PC-3 (cell line): Measurements from ENCODE around the gene PTPN14. TPM values are rescaled to one million over a fixed set of nuclear protein-coding genes. Genes with fewer than 3 reads are reported as not detected.

Experiments
- ATAC-seq: fragments of 200-7000 bp; cut with Tn5 transposase; 2 replicates; pipeline ENCODE4 v1.9.1; 2020; ENCODE audit warnings: mild to moderate bottlenecking, moderate library complexity
- BruUV-seq: library from RNA; stranded (reverse); fragments of 400-500 nt; replicated peaks from 2 replicates; lab custom pipeline; 2021; lab: Mats Ljungman, UMichigan
- CTCF ChIA-PET: fragments of 300-600 bp; sonication (Branson Sonifier 250); formaldehyde crosslinking; loops from one replicate; lab custom pipeline; 2022; ENCODE audit warnings: antibody characterized with exemption; lab: Charles Lee
- POLR2A ChIA-PET: fragments of 300-600 bp; sonication (Branson Sonifier 250); formaldehyde crosslinking; loops from one replicate; lab custom pipeline; 2022; ENCODE audit warnings: antibody characterized with exemption; ENCODE audit not compliant: unreplicated experiment; lab: Charles Lee
- DNase-seq: peaks from one replicate; pipeline ENCODE4 v3.0.0-alpha.2; 2015
- H2AFZ ChIP-seq: fragments of 300-600 bp; sonication (generic); 2 replicates; pipeline ENCODE4 v1.6.0; 2016; ENCODE audit warnings: antibody characterized with exemption, low read length
- H3F3A ChIP-seq: fragments of 300-600 bp; sonication (generic); one replicate; pipeline ENCODE4 v1.6.0; 2017; ENCODE audit warnings: antibody characterized with exemption, low read length, control low read depth, mild to moderate bottlenecking; ENCODE audit not compliant: unreplicated experiment
- H3K27ac ChIP-seq: fragments of 300-600 bp; sonication (generic); 2 replicates; pipeline ENCODE4 v1.5.1; 2016; ENCODE audit warnings: mild to moderate bottlenecking, low read length
- H3K27me3 ChIP-seq: fragments of 300-600 bp; sonication (generic); 2 replicates; pipeline ENCODE4 v1.6.1; 2016; ENCODE audit warnings: low read length, mixed read lengths
- H3K36me3 ChIP-seq: fragments of 300-600 bp; sonication (generic); 2 replicates; pipeline ENCODE4 v1.6.1; 2016; ENCODE audit warnings: low read depth, mixed run types, low read length, mixed read lengths
- H3K4me1 ChIP-seq: fragments of 300-600 bp; sonication (generic); 2 replicates; pipeline ENCODE4 v1.5.1; 2016; ENCODE audit warnings: low read length; ENCODE audit not compliant: insufficient read depth
- H3K4me2 ChIP-seq: fragments of 300-600 bp; sonication (generic); 2 replicates; pipeline ENCODE4 v1.6.0; 2016; ENCODE audit warnings: low read length
- H3K4me3 ChIP-seq: fragments of 300-600 bp; sonication (generic); 2 replicates; pipeline ENCODE4 v1.5.1; 2016; ENCODE audit warnings: mild to moderate bottlenecking, low read length, mixed read lengths
- H3K79me2 ChIP-seq: fragments of 300-600 bp; sonication (generic); 2 replicates; pipeline ENCODE4 v1.6.1; 2017; ENCODE audit warnings: low read length, mixed read lengths
- H3K9ac ChIP-seq: fragments of 300-600 bp; sonication (generic); 2 replicates; pipeline ENCODE4 v1.6.0; 2016; ENCODE audit warnings: mild to moderate bottlenecking, low read length
- H3K9me2 ChIP-seq: fragments of 300-600 bp; sonication (generic); replicated peaks from 2 replicates; pipeline ENCODE4 v1.6.1; 2016; ENCODE audit warnings: mixed run types, low read length, mixed read lengths
- H3K9me3 ChIP-seq: fragments of 300-600 bp; sonication (generic); 2 replicates; pipeline ENCODE4 v1.6.1; 2016; ENCODE audit warnings: low read length, mixed read lengths
- H4K20me1 ChIP-seq: fragments of 300-600 bp; sonication (generic); 2 replicates; pipeline ENCODE4 v1.6.1; 2016; ENCODE audit warnings: low read length, mixed read lengths
- EZH2 ChIP-seq: fragments of 300-600 bp; sonication (generic); IDR thresholded peaks from one replicate; pipeline ENCODE4 v1.6.1; 2017; ENCODE audit warnings: antibody characterized with exemption, mild to moderate bottlenecking, low read length; ENCODE audit not compliant: unreplicated experiment
- EZH2phosphoT487 ChIP-seq: fragments of 300-600 bp; sonication (generic); IDR thresholded peaks from 2 replicates; pipeline ENCODE4 v1.6.1; 2018; ENCODE audit warnings: mild to moderate bottlenecking, antibody characterized with exemption, low read length, borderline replicate concordance
- intact Hi-C: fragments of 100-400 bp; cut with micrococcal nuclease; formaldehyde crosslinking; loops from 2 replicates; pipeline ENCODE4 v1.9.0; 2023
- total RNA-seq: library from RNA; depleted of rRNA; stranded (reverse); fragments of >200 nt; gene quantifications from 2 replicates; pipeline ENCODE4 v1.2.3, GENCODE V29; 2014
- TF ChIP-seq, protein P1 (sequence below): fragments of 300-600 bp; sonication (generic); conservative IDR thresholded peaks from 2 replicates; pipeline ENCODE4 v1.5.1; 2017; ENCODE audit warnings: antibody characterized with exemption, low read depth, mild to moderate bottlenecking, low read length

Gene PTPN14
- total RNA-seq, 1 experiment from 2014 or later = 12.6 TPM

DNA sequence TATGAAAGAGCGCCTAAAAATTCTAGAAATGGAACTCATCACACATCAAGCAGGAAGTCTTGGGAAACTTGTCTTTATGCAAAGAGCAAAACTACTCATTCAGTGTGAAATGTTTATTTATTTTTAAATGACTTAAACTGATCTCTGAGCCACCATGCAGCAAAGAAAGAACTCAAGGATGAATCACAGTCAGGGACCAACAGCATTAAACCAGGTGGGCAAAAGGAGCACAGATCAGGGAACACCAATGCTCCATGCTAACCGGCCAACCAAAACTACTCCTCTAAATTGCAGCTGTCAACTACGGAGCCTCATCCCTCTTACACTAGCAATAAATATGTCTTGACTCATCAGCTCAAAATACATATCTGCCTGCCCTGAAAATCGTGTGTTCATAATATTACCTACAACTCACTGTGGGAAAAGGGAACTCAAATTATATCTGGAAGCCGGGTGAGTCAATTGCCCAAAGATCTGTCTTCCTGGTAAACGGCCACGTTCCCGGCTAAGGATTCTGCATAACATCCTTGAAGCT is 129.2 kb downstream of the PTPN14 start:
- POLR2A ChIA-PET = no interaction called here
- peaks cover 48% of the 10 kb centered on the region for H3K79me2 ChIP-seq
- H3K27ac ChIP-seq = peak overlapping the region; percentile 60
- CTCF ChIA-PET = no interaction called here
- H2AFZ ChIP-seq = no peak overlapping the region
- peak; percentile 92 for DNase-seq
- TF ChIP-seq EZH2phosphoT487 (no peak), EZH2 (no peak)
- TF ChIP-seq, protein P1, sequence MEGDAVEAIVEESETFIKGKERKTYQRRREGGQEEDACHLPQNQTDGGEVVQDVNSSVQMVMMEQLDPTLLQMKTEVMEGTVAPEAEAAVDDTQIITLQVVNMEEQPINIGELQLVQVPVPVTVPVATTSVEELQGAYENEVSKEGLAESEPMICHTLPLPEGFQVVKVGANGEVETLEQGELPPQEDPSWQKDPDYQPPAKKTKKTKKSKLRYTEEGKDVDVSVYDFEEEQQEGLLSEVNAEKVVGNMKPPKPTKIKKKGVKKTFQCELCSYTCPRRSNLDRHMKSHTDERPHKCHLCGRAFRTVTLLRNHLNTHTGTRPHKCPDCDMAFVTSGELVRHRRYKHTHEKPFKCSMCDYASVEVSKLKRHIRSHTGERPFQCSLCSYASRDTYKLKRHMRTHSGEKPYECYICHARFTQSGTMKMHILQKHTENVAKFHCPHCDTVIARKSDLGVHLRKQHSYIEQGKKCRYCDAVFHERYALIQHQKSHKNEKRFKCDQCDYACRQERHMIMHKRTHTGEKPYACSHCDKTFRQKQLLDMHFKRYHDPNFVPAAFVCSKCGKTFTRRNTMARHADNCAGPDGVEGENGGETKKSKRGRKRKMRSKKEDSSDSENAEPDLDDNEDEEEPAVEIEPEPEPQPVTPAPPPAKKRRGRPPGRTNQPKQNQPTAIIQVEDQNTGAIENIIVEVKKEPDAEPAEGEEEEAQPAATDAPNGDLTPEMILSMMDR = no peak
- H3F3A ChIP-seq = peaks cover 5% of the 10 kb centered on the region
- H3K27me3 ChIP-seq = no peaks in the 10 kb centered on the region
- H3K4me3 ChIP-seq = peak overlapping the region; percentile 12; the same call in 1 of the 2 replicates
- peaks cover 27% of the 10 kb centered on the region for H3K4me1 ChIP-seq
- no peak overlapping the region; the same call in 1 of the 2 replicates for H3K9ac ChIP-seq
- no TSS peak for BruUV-seq
- H3K36me3 ChIP-seq = no peaks in the 10 kb centered on the region
- H3K4me2 ChIP-seq = peak overlapping the region; percentile 43
- no peaks in the 10 kb centered on the region for H3K9me2 ChIP-seq
- H4K20me1 ChIP-seq = no peaks in the 10 kb centered on the region
- intact Hi-C loops = no loop called here
- ATAC-seq = peak; percentile 87
- no peaks in the 10 kb centered on the region for H3K9me3 ChIP-seq

DNA sequence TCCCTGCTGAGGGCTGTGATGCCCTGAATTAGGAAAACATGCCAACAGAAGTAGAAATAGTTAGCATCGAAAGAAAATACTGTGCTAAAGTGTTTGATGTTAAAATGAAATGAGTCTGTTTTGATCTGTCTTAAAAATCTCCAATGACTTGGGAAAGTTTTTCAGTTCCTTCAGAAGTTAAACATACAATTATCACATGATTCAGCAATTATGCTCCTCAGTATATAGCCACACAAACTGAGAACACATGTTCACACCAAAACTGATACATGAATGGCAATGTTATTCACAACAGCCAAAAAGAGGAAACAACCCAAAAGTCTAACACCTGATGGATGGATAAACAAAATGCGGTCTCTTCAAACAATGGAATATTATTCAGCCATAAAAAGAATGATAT is 130.6 kb downstream of the PTPN14 start:
- BruUV-seq = no TSS peak
- intact Hi-C loops = no loop called here
- Histone ChIP-seq H3K9me3 (no peaks in the 10 kb centered on the region), H3K9ac (no peak overlapping the region), H2AFZ (no peak overlapping the region), H3F3A (peaks cover 5% of the 10 kb centered on the region), H3K27ac (no peak overlapping the region), H3K27me3 (no peaks in the 10 kb centered on the region), H3K4me3 (no peak overlapping the region), H3K79me2 (peaks cover 38% of the 10 kb centered on the region), H4K20me1 (no peaks in the 10 kb centered on the region), H3K4me2 (no peak overlapping the region), H3K9me2 (no peaks in the 10 kb centered on the region), H3K4me1 (peaks cover 26% of the 10 kb centered on the region), H3K36me3 (no peaks in the 10 kb centered on the region)
- POLR2A ChIA-PET = no interaction called here
- DNase-seq = no peak
- CTCF ChIA-PET = no interaction called here
- no peak for ATAC-seq
- TF ChIP-seq EZH2phosphoT487 (no peak), EZH2 (no peak)
- TF ChIP-seq, protein P1 = no peak

DNA sequence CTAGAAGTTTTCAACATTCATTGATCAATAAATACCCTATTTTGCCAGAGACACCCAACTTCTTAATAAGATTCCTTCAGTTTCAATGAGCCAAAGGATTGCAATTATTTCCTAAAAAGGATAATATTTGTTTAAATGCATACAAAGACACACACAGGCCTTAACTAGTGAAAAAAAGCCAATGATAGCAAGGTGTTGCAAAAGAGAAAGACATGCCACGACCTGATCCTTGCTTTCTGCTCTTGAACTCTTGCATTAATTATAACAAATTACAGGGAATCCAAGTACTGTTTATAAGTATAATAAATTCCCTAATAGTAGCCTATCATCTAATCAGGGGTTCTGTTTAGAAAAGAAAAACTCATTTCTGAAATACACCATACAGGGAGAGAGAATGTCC is 131.1 kb downstream of the PTPN14 start:
- TF ChIP-seq EZH2 = no peak
- TF ChIP-seq EZH2phosphoT487 = no peak
- TF ChIP-seq, protein P1 = no peak
- Histone ChIP-seq H4K20me1 (no peaks in the 10 kb centered on the region), H3K36me3 (no peaks in the 10 kb centered on the region), H3K4me3 (no peak overlapping the region), H3K4me2 (no peak overlapping the region), H3K4me1 (peaks cover 26% of the 10 kb centered on the region), H3K27ac (no peak overlapping the region), H3K9me2 (no peaks in the 10 kb centered on the region), H3K79me2 (peaks cover 34% of the 10 kb centered on the region), H3F3A (peaks cover 5% of the 10 kb centered on the region), H2AFZ (no peak overlapping the region), H3K9me3 (no peaks in the 10 kb centered on the region), H3K27me3 (no peaks in the 10 kb centered on the region), H3K9ac (no peak overlapping the region)
- CTCF ChIA-PET = no interaction called here
- no TSS peak for BruUV-seq
- DNase-seq = no peak
- intact Hi-C loops = no loop called here
- POLR2A ChIA-PET = no interaction called here
- ATAC-seq = no peak
